CD8-positive, alpha-beta memory T cell (primary cell): ENCODE results near the gene PIP5KL1. TPM values are rescaled to one million over a fixed set of nuclear protein-coding genes. Genes with fewer than 3 reads are reported as not detected.
"Not testable (repeated sequence)": the region's sequence is repeated elsewhere in the genome, so short reads cannot be mapped to it uniquely, and the experiment has no call there.

ENCODE experiments used
- CTCF ChIA-PET: fragments of 350-600 bp; sonication (Branson Sonifier 250); formaldehyde crosslinking; loops from one replicate; lab custom pipeline; 2021; ENCODE audit warnings: antibody characterized with exemption; lab: Charles Lee
- POLR2A ChIA-PET: fragments of 350-600 bp; sonication (Branson Sonifier 250); formaldehyde crosslinking; loops from one replicate; lab custom pipeline; 2021; ENCODE audit warnings: antibody characterized with exemption; lab: Charles Lee
- DNase-seq, 5 donors: peaks; one replicate each; pipeline versions ENCODE4 v3.0.0 to v3.0.0-alpha.2; 2020 to 2022; ENCODE audit warnings: mixed read lengths in 1 of 5
- H3K27ac ChIP-seq: one replicate; pipeline ENCODE4 v1.7.0; 2013; ENCODE audit warnings: low read depth, mild to moderate bottlenecking, low read length, moderate library complexity
- H3K27me3 ChIP-seq: 2 replicates; pipeline ENCODE4 v1.7.0; 2013; ENCODE audit warnings: low read length, mild to moderate bottlenecking; ENCODE audit not compliant: insufficient read depth, poor library complexity, severe bottlenecking
- H3K36me3 ChIP-seq: 2 replicates; pipeline ENCODE4 v1.7.0; 2013; ENCODE audit warnings: mild to moderate bottlenecking, low read length, moderate library complexity; ENCODE audit not compliant: insufficient read depth
- H3K4me1 ChIP-seq: 2 replicates; pipeline ENCODE4 v1.7.0; 2013; ENCODE audit warnings: mild to moderate bottlenecking, low read length, moderate library complexity; ENCODE audit not compliant: insufficient read depth
- H3K4me3 ChIP-seq: 2 replicates; pipeline ENCODE4 v1.7.0; 2013; ENCODE audit warnings: mild to moderate bottlenecking, low read length
- H3K9me3 ChIP-seq: 2 replicates; pipeline ENCODE4 v1.7.0; 2013; ENCODE audit warnings: mild to moderate bottlenecking, low read length
- H3K27ac Mint-ChIP-seq, 8 donors: one replicate each; pipeline ENCODE4 v1.8.0; 2020 to 2021; ENCODE audit warnings: mixed read lengths in 8 of 8, mild to moderate bottlenecking in 6 of 8, inconsistent platforms in 3 of 8, moderate library complexity in 3 of 8
- H3K27me3 Mint-ChIP-seq, 2 donors: one replicate each; pipeline ENCODE4 v1.8.0; 2020 to 2021; ENCODE audit warnings: mixed read lengths in 2 of 2, mild to moderate bottlenecking in 1 of 2, moderate library complexity in 1 of 2
- H3K36me3 Mint-ChIP-seq, 3 donors: one replicate each; pipeline ENCODE4 v1.8.0; 2020 to 2021; ENCODE audit warnings: mixed read lengths in 3 of 3, inconsistent platforms in 1 of 3, mild to moderate bottlenecking in 1 of 3
- H3K4me1 Mint-ChIP-seq, 3 donors: one replicate each; pipeline ENCODE4 v1.8.0; 2020 to 2021; ENCODE audit warnings: mixed read lengths in 3 of 3, inconsistent platforms in 1 of 3, mild to moderate bottlenecking in 1 of 3
- H3K4me3 Mint-ChIP-seq, 7 donors: one replicate each; pipeline ENCODE4 v1.8.0; 2020 to 2021; ENCODE audit warnings: mixed read lengths in 7 of 7, mild to moderate bottlenecking in 6 of 7, moderate library complexity in 4 of 7, inconsistent platforms in 2 of 7
- H3K9me3 Mint-ChIP-seq, 5 donors: one replicate each; pipeline ENCODE4 v1.8.0; 2020 to 2022; ENCODE audit warnings: mixed read lengths in 5 of 5, mild to moderate bottlenecking in 3 of 5, moderate library complexity in 2 of 5, inconsistent platforms in 1 of 5
- polyA plus RNA-seq: library from polyadenylated mRNA; unstranded; fragments of 300-500 nt; fragmentation: Illumina TruSeq; gene quantifications from one replicate; pipeline ENCODE4 v1.2.3, GENCODE V29; 2021
- total RNA-seq, 2 experiments: library from RNA; stranded (reverse); gene quantifications; one replicate each; pipeline ENCODE4 v1.2.3, GENCODE V29; 2021

The PIP5KL1 gene
- total and polyA plus RNA-seq, 3 experiments from 2014 or later = 0.89 to 2.5 (median 1.4) TPM

GRCh38 chr9:127884427-127884911, 46.1 kb downstream of the PIP5KL1 start:
- Histone ChIP-seq H3K4me1 (no peaks in the 10 kb centered on the region), H3K27me3 (no peaks in the 10 kb centered on the region), H3K4me3 (no peak overlapping the region), H3K36me3 (peaks cover 20% of the 10 kb centered on the region), H3K27ac (no peak overlapping the region), H3K9me3 (no peaks in the 10 kb centered on the region)
- H3K9me3 Mint-ChIP-seq = no peaks in the 10 kb centered on the region
- H3K36me3 Mint-ChIP-seq = peaks cover 0 to 58% (median 9%) of the 10 kb centered on the region in 3 donors
- H3K4me3 Mint-ChIP-seq = no peak overlapping the region
- peaks cover 6 to 27% (median 9%) of the 10 kb centered on the region in 3 donors for H3K4me1 Mint-ChIP-seq
- H3K27me3 Mint-ChIP-seq = no peaks in the 10 kb centered on the region
- CTCF ChIA-PET = interaction anchor here (2.0 to 2.1 kb wide), 2 partner anchors 15 to 37 kb away, joined by 7 to 8 read pairs; no protein-coding TSS in a partner anchor
- POLR2A ChIA-PET = no interaction called here
- H3K27ac Mint-ChIP-seq = peak overlapping the region in 6 of 8 donors; percentile 49 to 96 (median 77)
- no peak for DNase-seq

GRCh38 chr9:127883959-127884358, 46.6 kb downstream of the PIP5KL1 start:
- CTCF ChIA-PET = interaction anchor here (2.0 to 3.3 kb wide), 2 partner anchors 13 to 14 kb away, joined by 7 to 18 read pairs; no protein-coding TSS in a partner anchor
- no peaks in the 10 kb centered on the region for H3K27me3 ChIP-seq
- Mint-ChIP-seq H3K4me3 (no peak overlapping the region), H3K4me1 (peaks cover 8 to 27% (median 9%) of the 10 kb centered on the region in 3 donors), H3K36me3 (peaks cover 0 to 58% (median 9%) of the 10 kb centered on the region in 3 donors), H3K27ac (peak overlapping the region in 6 of 8 donors; percentile 49 to 88 (median 67)), H3K27me3 (no peaks in the 10 kb centered on the region), H3K9me3 (no peaks in the 10 kb centered on the region)
- no peak for DNase-seq
- no peaks in the 10 kb centered on the region for H3K4me1 ChIP-seq
- H3K4me3 ChIP-seq = no peak overlapping the region
- peaks cover 20% of the 10 kb centered on the region for H3K36me3 ChIP-seq
- no peaks in the 10 kb centered on the region for H3K9me3 ChIP-seq
- POLR2A ChIA-PET = no interaction called here
- no peak overlapping the region for H3K27ac ChIP-seq

- not testable (repeated sequence) for H3K4me3 ChIP-seq, H3K27me3 Mint-ChIP-seq, H3K4me3 Mint-ChIP-seq, DNase-seq, H3K9me3 ChIP-seq, H3K36me3 ChIP-seq, H3K9me3 Mint-ChIP-seq, H3K4me1 ChIP-seq, H3K27ac ChIP-seq, H3K27me3 ChIP-seq
- peaks cover 9 to 36% (median 10%) of the 10 kb centered on the region in 3 donors for H3K4me1 Mint-ChIP-seq
- CTCF ChIA-PET = interaction anchor here (1.4 to 3.3 kb wide), 4 partner anchors 11 to 95 kb away, joined by 3 to 18 read pairs (median 8); partner anchors contain the start of gene ST6GALNAC4
- H3K36me3 Mint-ChIP-seq = peaks cover 3 to 37% (median 4%) of the 10 kb centered on the region in 3 donors
- peak overlapping the region in 2 of 8 donors; percentile 58 to 71 for H3K27ac Mint-ChIP-seq
- POLR2A ChIA-PET = interaction anchor here (0.6 kb wide), 2 partner anchors 17 to 100 kb away, joined by 4 to 5 read pairs; no protein-coding TSS in a partner anchor
These were observed 48.9 kb downstream of the PIP5KL1 start for GRCh38 chr9:127881715-127882114.

- Mint-ChIP-seq H3K9me3 (no peaks in the 10 kb centered on the region), H3K4me1 (peaks cover 9 to 34% (median 10%) of the 10 kb centered on the region in 3 donors), H3K36me3 (peaks cover 1 to 24% (median 4%) of the 10 kb centered on the region in 3 donors), H3K27me3 (peaks cover 0 to 5% of the 10 kb centered on the region in 2 donors), H3K4me3 (no peak overlapping the region), H3K27ac (no peak overlapping the region)
- Histone ChIP-seq H3K27ac (no peak overlapping the region), H3K27me3 (no peaks in the 10 kb centered on the region), H3K4me3 (no peak overlapping the region), H3K9me3 (no peaks in the 10 kb centered on the region), H3K36me3 (no peaks in the 10 kb centered on the region), H3K4me1 (peaks cover 5% of the 10 kb centered on the region)
- POLR2A ChIA-PET = interaction anchor here (0.7 kb wide), 1 partner anchor 88 kb away, joined by 4 read pairs; no protein-coding TSS in a partner anchor
- no peak for DNase-seq
- CTCF ChIA-PET = no interaction called here
These were observed 50.4 kb downstream of the PIP5KL1 start for GRCh38 chr9:127880143-127880542.

GRCh38 chr9:127878652-127879390, 51.8 kb downstream of the PIP5KL1 start:
- Histone ChIP-seq H3K4me1 (peaks cover 5% of the 10 kb centered on the region), H3K36me3 (no peaks in the 10 kb centered on the region), H3K9me3 (no peaks in the 10 kb centered on the region), H3K27me3 (no peaks in the 10 kb centered on the region), H3K4me3 (no peak overlapping the region), H3K27ac (no peak overlapping the region)
- CTCF ChIA-PET = no interaction called here
- Mint-ChIP-seq H3K9me3 (no peaks in the 10 kb centered on the region), H3K27ac (peak overlapping the region in 1 of 8 donors; percentile 88), H3K4me1 (peaks cover 3 to 21% (median 4%) of the 10 kb centered on the region in 3 donors), H3K27me3 (peaks cover 0 to 5% of the 10 kb centered on the region in 2 donors), H3K4me3 (no peak overlapping the region), H3K36me3 (peaks cover 1 to 11% (median 4%) of the 10 kb centered on the region in 3 donors)
- POLR2A ChIA-PET = interaction anchor here (0.5 kb wide), 1 partner anchor 41 kb away, joined by 3 read pairs; no protein-coding TSS in a partner anchor
- no peak for DNase-seq

GRCh38 chr9:127878001-127878651, 52.5 kb downstream of the PIP5KL1 start:
- Histone ChIP-seq H3K4me1 (peaks cover 5% of the 10 kb centered on the region), H3K4me3 (no peak overlapping the region), H3K36me3 (no peaks in the 10 kb centered on the region), H3K27me3 (no peaks in the 10 kb centered on the region), H3K9me3 (no peaks in the 10 kb centered on the region), H3K27ac (no peak overlapping the region)
- Mint-ChIP-seq H3K4me3 (peak overlapping the region in 2 of 7 donors; percentile 26 to 44), H3K27ac (peak overlapping the region in 1 of 8 donors; percentile 66), H3K9me3 (no peaks in the 10 kb centered on the region), H3K36me3 (peaks cover 1 to 9% (median 4%) of the 10 kb centered on the region in 3 donors), H3K4me1 (peaks cover 2 to 21% (median 4%) of the 10 kb centered on the region in 3 donors), H3K27me3 (peaks cover 0 to 5% of the 10 kb centered on the region in 2 donors)
- ChIA-PET CTCF (interaction anchor here (1.6 kb wide), 1 partner anchor 11 kb away, joined by 3 read pairs; no protein-coding TSS in a partner anchor), POLR2A (no interaction called here)
- no peak for DNase-seq

GRCh38 chr9:127877566-127877998, 53.0 kb downstream of the PIP5KL1 start, which contains the start of gene AK1:
Gene AK1 (minus strand): TSS chr9:127877675. CDS start chr9:127874617, 3,058 bp downstream.
- peak within 1 kb of the TSS in 4 of 7 donors; percentile 26 to 51 (median 38) for H3K4me3 Mint-ChIP-seq
- H3K9me3 Mint-ChIP-seq = no peaks in the 10 kb centered on the region

More at GRCh38 chr9:127877566-127877998, 53.0 kb downstream of the PIP5KL1 start, which contains the start of gene AK1:
- no peak within 1 kb of the TSS for H3K27ac ChIP-seq
- no peaks in the 10 kb centered on the region for H3K9me3 ChIP-seq
- H3K27me3 Mint-ChIP-seq = peaks cover 0 to 5% of the 10 kb centered on the region in 2 donors
- H3K27me3 ChIP-seq = no peaks in the 10 kb centered on the region
- POLR2A ChIA-PET = no interaction called here
- peaks cover 1 to 6% (median 4%) of the 10 kb centered on the region in 3 donors for H3K36me3 Mint-ChIP-seq
- peaks cover 2 to 17% (median 4%) of the 10 kb centered on the region in 3 donors for H3K4me1 Mint-ChIP-seq
- no peak for DNase-seq
- H3K27ac Mint-ChIP-seq = peak within 1 kb of the TSS in 1 of 8 donors; percentile 88
- H3K4me3 ChIP-seq = no peak within 1 kb of the TSS
- CTCF ChIA-PET = interaction anchor here (1.6 to 1.7 kb wide), 2 partner anchors 10 to 143 kb away, joined by 3 to 5 read pairs; partner anchors contain the start of gene TOR2A
- no peaks in the 10 kb centered on the region for H3K36me3 ChIP-seq
- H3K4me1 ChIP-seq = peaks cover 5% of the 10 kb centered on the region
